Measurements from ENCODE around the gene HOXB2. TPM values are rescaled to one million over a fixed set of nuclear protein-coding genes. Genes with fewer than 3 reads are reported as not detected.

Gene HOXB2
- 1 to 10 TPM; 1.1 to 1.9 (median 1.5) TPM for total RNA-seq
- long read RNA-seq = 0 reads

- peak within 1 kb of the TSS; percentile 64 to 78 (median 75) for H3K27ac ChIP-seq
- no peak for ATAC-seq
- no peaks in the 10 kb centered on the region for H3K9me3 ChIP-seq
- no peaks in the 10 kb centered on the region for H3K36me3 ChIP-seq
- TF ChIP-seq CTCF (IDR thresholded peaks at IDR 0.05) (no peak), POLR2A (IDR thresholded peaks at IDR 0.05) (no peak)
- H3K27me3 ChIP-seq = peaks cover 0 to 11% of the 10 kb centered on the region in 2 donors
- H3K4me1 ChIP-seq = peaks cover 0 to 6% (median 0%) of the 10 kb centered on the region in 4 donors
- 22% methylated on average over 12 of the region's 12 CpGs for WGBS (ENCODE audit: insufficient coverage, low coverage, low lambda C conversion rate, missing lambda C conversion rate)
- intact Hi-C loops (cut with DNase I) = no loop called here
- peak within 1 kb of the TSS; percentile 42 to 56 (median 45) for H3K4me3 ChIP-seq
- no peak for DNase-seq
These were observed at the start of gene HOXB2 for GRCh38 chr17:48545022-48545375. Gene HOXB2, minus strand, starts transcription at chr17:48545109. Its CDS starts 198 bp downstream, at chr17:48544911.

- no peak overlapping the region for H3K27ac ChIP-seq
- peak; percentile 74 to 77 (median 76) for ATAC-seq
- H3K36me3 ChIP-seq = no peaks in the 10 kb centered on the region
- peaks cover 0 to 9% (median 0%) of the 10 kb centered on the region in 4 donors for H3K4me1 ChIP-seq
- intact Hi-C loops (cut with DNase I) = no loop called here
- H3K27me3 ChIP-seq = peaks cover 0 to 46% of the 10 kb centered on the region in 2 donors
- no peak for TF ChIP-seq POLR2A (IDR thresholded peaks at IDR 0.05)
- TF ChIP-seq CTCF (IDR thresholded peaks at IDR 0.05) = peak; percentile 60 to 88 (median 79)
- DNase-seq = peak in 2 of 3 donors; percentile 68 to 72
- H3K9me3 ChIP-seq = no peaks in the 10 kb centered on the region
- no peak overlapping the region for H3K4me3 ChIP-seq
- 7% methylated on average over 27 of the region's 37 CpGs for WGBS (ENCODE audit: insufficient coverage, low coverage, low lambda C conversion rate, missing lambda C conversion rate)
These were observed 49.1 kb upstream of the HOXB2 start for GRCh38 chr17:48593840-48594537.

- intact Hi-C loops (cut with DNase I) = no loop called here
- H3K36me3 ChIP-seq = no peaks in the 10 kb centered on the region
- peaks cover 0 to 9% (median 0%) of the 10 kb centered on the region in 4 donors for H3K4me1 ChIP-seq
- DNase-seq (peak in 1 of 3 donors; percentile 35), ATAC-seq (peak; percentile 9 to 11 (median 9))
- H3K27ac ChIP-seq = peak within 1 kb of the TSS; percentile 15 to 47 (median 44)
- H3K4me3 ChIP-seq = peak within 1 kb of the TSS; percentile 10 to 32 (median 14)
- H3K27me3 ChIP-seq = peaks cover 0 to 43% of the 10 kb centered on the region in 2 donors
- 2% methylated on average over 20 of the region's 50 CpGs for WGBS (ENCODE audit: insufficient coverage, low coverage, low lambda C conversion rate, missing lambda C conversion rate)
- no peaks in the 10 kb centered on the region for H3K9me3 ChIP-seq
- TF ChIP-seq CTCF (IDR thresholded peaks at IDR 0.05) = no peak
- no peak for TF ChIP-seq POLR2A (IDR thresholded peaks at IDR 0.05)
These were observed 48.4 kb upstream of the HOXB2 start, which contains the start of gene HOXB5 for GRCh38 chr17:48593126-48593829. Gene HOXB5, minus strand, starts transcription at chr17:48593779. Its CDS starts 97 bp downstream, at chr17:48593682.

GRCh38 chr17:48592577-48592976 lies 47.7 kb upstream of the HOXB2 start:
- Histone ChIP-seq H3K9me3 (no peaks in the 10 kb centered on the region), H3K27me3 (peaks cover 0 to 36% of the 10 kb centered on the region in 2 donors)
- intact Hi-C loops (cut with DNase I) = no loop called here

More at GRCh38 chr17:48592577-48592976, 47.7 kb upstream of the HOXB2 start:
- H3K27ac ChIP-seq = peak overlapping the region in 2 of 3 donors; percentile 15 to 44
- peak in 3 of 4 donors; percentile 8 to 20 (median 14) for ATAC-seq
- 11% methylated on average over 14 of the region's 14 CpGs for WGBS (ENCODE audit: insufficient coverage, low coverage, low lambda C conversion rate, missing lambda C conversion rate)
- H3K4me1 ChIP-seq = peaks cover 0 to 2% (median 0%) of the 10 kb centered on the region in 4 donors
- H3K36me3 ChIP-seq = no peaks in the 10 kb centered on the region
- TF ChIP-seq CTCF (IDR thresholded peaks at IDR 0.05) = no peak
- no peak for TF ChIP-seq POLR2A (IDR thresholded peaks at IDR 0.05)
- peak overlapping the region; percentile 10 to 32 (median 14) for H3K4me3 ChIP-seq
- DNase-seq = no peak

Measured in right lobe of liver (tissue), 6 donors.